Measurements from ENCODE around the gene CFAP47.
"Not testable (repeated sequence)": the region's sequence is repeated elsewhere in the genome, so short reads cannot be mapped to it uniquely, and the experiment has no call there.

Gene CFAP47, protein sequence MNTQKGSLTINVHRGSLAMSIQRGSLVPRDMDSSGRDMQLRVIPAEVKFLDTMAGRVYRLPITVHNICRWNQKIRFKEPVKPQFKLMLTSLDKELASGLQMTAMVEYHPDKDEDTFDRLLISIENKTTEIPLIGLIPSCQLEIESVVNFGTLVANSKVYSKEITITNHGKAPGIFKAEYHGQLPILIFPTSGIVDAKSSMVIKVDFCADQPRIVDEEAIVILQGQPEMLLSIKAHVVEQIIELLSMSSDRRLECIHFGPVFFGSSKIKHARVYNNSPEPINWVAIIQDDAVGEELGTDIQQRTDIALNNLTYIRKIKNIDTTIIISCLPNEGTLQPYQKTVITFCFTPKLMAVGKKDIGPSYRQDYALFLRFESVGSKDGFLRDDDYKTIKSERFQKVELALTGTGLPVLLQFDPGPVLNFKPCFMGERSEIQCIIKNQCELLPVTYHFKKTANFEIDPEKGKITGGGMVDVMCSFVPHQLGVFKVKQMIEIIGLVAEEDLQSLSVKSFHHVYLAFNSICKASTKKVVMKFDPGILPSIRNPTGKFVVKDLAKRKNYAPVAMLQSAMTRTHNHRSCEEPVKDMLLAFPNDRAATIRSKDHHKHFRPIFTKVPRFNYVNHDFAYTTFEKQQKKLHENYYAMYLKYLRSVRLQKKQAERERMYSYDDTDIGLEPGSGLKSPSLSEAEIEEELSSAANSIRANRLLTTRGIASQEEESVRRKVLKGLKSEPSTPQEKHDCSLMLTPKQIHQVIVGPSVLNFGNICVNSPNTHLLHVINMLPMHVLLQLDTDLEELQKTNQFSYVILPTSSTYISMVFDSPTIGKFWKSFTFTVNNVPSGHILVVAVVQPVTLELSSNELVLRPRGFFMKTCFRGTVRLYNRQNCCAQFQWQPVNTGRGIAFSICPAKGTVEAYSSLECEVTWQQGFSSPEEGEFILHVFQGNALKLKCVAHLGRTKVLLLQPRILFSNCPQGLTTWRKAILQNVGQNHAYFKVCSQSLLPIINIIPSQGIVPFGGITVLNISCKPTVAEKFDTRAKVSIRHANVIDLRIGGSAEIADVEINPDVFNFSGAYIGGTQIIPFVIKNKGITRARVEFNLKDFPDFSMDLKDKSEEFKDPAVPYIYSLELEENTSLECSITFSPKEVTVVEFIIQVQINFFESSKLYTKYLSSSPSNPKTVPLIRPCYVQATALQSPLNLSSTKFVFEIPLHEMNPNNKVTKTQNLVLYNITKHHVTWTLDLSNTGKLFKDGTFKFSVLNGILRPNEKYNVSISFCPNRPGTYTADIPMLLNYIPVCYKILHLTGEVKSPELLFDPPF (N-terminal part only)

DNA sequence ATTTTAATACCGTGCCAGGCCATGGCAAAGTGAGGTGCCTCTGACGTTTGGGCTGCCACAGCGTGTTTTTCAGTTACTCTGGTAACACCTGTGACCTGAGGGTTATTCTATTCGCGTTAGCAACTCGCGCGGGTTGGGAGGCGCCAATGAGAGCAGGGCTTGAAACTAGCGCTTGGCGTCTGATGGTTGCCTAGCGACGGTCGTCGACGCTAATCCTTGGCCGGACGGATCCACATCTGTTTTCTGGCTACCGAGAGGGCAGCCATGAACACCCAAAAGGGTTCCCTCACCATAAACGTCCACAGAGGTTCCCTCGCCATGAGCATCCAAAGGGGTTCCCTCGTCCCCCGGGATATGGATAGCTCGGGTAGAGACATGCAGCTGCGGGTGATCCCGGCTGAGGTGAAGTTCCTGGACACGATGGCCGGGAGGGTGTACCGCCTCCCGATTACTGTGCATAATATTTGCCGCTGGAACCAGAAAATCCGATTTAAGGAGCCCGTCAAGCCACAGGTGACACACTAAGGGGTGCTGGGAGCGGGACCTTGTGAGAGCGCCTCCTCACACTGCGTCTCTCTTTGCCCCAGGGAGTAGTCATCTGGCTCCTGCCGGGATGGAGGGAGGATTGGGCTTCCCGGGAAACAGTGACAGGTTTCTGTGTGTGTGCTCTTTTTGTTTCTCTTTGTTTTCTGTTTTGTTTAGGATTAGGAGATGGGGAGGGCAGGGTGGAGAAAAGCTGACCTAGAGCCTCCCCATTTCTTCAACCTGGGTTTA is at the start of gene CFAP47:
Gene CFAP47, plus strand, starts transcription at position 199 of the 774 bp plus-strand sequence. Its CDS starts 66 bp downstream, at position 265.
- TF ChIP-seq, protein P1, sequence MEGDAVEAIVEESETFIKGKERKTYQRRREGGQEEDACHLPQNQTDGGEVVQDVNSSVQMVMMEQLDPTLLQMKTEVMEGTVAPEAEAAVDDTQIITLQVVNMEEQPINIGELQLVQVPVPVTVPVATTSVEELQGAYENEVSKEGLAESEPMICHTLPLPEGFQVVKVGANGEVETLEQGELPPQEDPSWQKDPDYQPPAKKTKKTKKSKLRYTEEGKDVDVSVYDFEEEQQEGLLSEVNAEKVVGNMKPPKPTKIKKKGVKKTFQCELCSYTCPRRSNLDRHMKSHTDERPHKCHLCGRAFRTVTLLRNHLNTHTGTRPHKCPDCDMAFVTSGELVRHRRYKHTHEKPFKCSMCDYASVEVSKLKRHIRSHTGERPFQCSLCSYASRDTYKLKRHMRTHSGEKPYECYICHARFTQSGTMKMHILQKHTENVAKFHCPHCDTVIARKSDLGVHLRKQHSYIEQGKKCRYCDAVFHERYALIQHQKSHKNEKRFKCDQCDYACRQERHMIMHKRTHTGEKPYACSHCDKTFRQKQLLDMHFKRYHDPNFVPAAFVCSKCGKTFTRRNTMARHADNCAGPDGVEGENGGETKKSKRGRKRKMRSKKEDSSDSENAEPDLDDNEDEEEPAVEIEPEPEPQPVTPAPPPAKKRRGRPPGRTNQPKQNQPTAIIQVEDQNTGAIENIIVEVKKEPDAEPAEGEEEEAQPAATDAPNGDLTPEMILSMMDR (IDR thresholded peaks at IDR 0.05; ENCODE audit: control insufficient read depth, extremely low read depth, insufficient read depth) = no peak
- DNase-seq (ENCODE audit: low read depth) = no peak
- no peak within 1 kb of the TSS for H3K4me3 ChIP-seq (ENCODE audit: low read depth, low read length)

DNA sequence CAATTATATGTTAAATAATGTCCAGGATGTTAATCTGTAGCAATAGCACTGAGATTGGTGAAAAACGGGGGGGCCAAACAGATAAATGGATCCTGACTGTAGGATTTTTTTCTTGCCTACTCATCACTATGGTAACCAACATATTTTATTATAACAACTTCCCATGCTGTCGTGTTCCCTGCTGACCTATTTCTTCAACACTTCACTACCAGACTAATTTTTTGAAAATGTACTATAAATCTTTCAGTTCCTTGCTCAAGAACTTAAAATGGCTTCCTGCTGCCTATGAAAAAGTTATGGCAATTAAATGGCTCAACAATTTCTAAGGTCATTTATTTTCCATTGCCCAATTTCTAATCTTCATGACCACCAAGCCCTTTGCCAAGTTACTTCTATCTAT is 38.9 kb upstream of the CFAP47 start:
- TF ChIP-seq, protein P1 (IDR thresholded peaks at IDR 0.05; ENCODE audit: control insufficient read depth, extremely low read depth, insufficient read depth) = no peak
- H3K4me3 ChIP-seq (ENCODE audit: low read depth, low read length) = no peak overlapping the region
- DNase-seq (ENCODE audit: low read depth) = no peak

DNA sequence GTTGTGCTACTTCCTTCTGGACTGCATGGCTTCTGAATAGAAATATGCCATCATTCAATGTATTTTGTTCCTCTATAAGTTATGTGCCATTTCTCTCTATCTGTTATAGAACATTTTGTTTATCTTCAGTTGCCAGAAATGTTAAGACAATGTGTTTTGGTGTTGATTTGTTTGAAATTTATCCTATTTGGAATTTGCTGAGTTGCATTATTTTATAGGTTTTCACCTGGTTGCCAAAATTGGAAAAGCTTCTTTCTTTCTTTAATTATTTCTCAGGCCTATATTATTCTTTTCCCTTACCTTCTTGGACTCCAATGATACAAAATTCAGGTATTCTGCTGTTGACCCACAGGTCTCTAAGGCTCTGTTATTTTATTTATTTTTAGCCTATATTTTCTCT is 33.4 kb upstream of the CFAP47 start:
- TF ChIP-seq, protein P1 (IDR thresholded peaks at IDR 0.05; ENCODE audit: control insufficient read depth, extremely low read depth, insufficient read depth) = no peak

DNA sequence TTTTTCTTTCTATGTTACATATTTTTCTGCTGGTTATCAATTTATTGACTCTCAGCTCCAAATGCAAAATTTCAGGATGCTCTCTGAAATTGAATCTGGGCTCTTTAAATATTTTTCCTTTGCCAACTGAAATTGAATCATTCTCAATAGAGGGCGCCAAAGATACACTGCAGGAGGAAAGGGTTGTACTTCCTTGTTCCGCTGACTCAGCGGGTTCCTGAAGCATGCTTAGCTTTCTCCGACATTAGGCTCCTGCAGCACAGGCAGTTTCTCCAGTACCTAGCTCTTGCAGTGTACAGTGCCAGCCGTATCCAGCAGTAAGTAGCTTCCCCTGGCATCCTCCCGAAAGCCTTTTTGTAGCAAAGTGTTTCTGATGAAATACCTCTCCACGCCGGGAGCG is 28.8 kb upstream of the CFAP47 start:
- TF ChIP-seq, protein P1 (IDR thresholded peaks at IDR 0.05; ENCODE audit: control insufficient read depth, extremely low read depth, insufficient read depth) = peak; percentile 58
- peak; percentile 53 for DNase-seq (ENCODE audit: low read depth)
- H3K4me3 ChIP-seq (ENCODE audit: low read depth, low read length) = no peak overlapping the region

More for the DNA sequence above, 33.4 kb upstream of the CFAP47 start:
- no peak for DNase-seq (ENCODE audit: low read depth)
- H3K4me3 ChIP-seq (ENCODE audit: low read depth, low read length) = no peak overlapping the region

DNA sequence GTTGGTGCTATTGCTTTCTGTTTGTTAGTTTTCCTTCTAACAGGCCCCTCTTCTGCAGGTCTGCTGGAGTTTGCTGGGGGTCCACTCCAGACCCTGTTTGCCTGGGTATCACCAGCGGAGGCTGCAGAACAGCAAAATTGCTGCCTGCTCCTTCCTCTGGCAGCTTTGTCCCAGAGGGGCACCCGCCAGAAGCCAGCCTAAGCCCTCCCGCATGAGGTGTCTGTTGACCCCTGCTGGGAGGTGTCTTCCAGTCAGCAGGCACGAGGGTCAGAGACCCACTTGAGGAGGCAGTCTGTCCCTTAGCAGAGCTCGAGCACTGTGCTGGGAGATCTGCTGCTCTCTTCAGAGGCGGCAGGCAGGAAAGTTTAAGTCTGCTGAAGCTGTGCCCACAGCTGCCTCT is 67.3 kb downstream of the CFAP47 start:
- DNase-seq (ENCODE audit: low read depth); H3K4me3 ChIP-seq (ENCODE audit: low read depth, low read length): not testable (repeated sequence)

DNA sequence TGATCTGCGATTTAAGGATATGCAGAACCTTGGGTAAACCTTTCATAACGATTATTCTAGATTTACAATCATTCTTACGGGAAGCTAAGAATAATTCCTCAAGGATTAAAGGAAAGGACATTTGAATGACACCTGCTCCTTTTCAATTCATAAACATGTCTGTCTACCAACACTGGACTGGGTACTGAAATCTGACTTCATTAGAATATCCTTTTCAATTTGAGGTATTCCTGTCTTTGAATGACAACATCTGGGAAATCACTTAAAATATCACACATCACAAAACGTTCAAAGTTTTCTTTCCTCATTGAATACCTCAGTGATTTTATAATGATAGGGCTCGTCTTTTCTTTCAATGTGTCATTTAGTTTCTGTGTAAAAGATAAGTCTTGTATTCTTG is 87.7 kb downstream of the CFAP47 start:
- TF ChIP-seq, protein P1 (IDR thresholded peaks at IDR 0.05; ENCODE audit: control insufficient read depth, extremely low read depth, insufficient read depth) = no peak
- DNase-seq (ENCODE audit: low read depth) = no peak
- no peak overlapping the region for H3K4me3 ChIP-seq (ENCODE audit: low read depth, low read length)
